Subcutaneous abdominal adipose tissue (tissue), 5 donors: ENCODE data around the gene PUDP.
A peak's percentile ranks its signal among the peaks of the same experiment; 100 is the strongest.
"Not testable (repeated sequence)": the region's sequence is repeated elsewhere in the genome, so short reads cannot be mapped to it uniquely, and the experiment has no call there.

Experiments
- H3K27ac ChIP-seq: one replicate; pipeline ENCODE4 v1.7.0; 2013; ENCODE audit warnings: low read depth, mild to moderate bottlenecking, inconsistent platforms, low read length, moderate library complexity
- H3K27me3 ChIP-seq, 5 donors: one replicate each; pipeline ENCODE4 v1.7.0; 2013; ENCODE audit warnings: low read length in 5 of 5, inconsistent platforms in 1 of 5; ENCODE audit not compliant: control insufficient read depth in 5 of 5, insufficient read depth in 4 of 5
- H3K36me3 ChIP-seq, 5 donors: one replicate each; pipeline ENCODE4 v1.7.0; 2013; ENCODE audit warnings: low read length in 5 of 5; ENCODE audit not compliant: control insufficient read depth in 5 of 5, insufficient read depth in 5 of 5
- H3K4me1 ChIP-seq, 5 donors: one replicate each; pipeline ENCODE4 v1.7.0; 2013; ENCODE audit warnings: low read length in 5 of 5, mild to moderate bottlenecking in 3 of 5, moderate library complexity in 1 of 5; ENCODE audit not compliant: control insufficient read depth in 5 of 5, insufficient read depth in 5 of 5
- H3K4me3 ChIP-seq, 5 donors: one replicate each; pipeline ENCODE4 v1.7.0; 2013; ENCODE audit warnings: low read length in 5 of 5, low read depth in 1 of 5
- H3K9ac ChIP-seq, 5 donors: one replicate each; pipeline ENCODE4 v1.7.0; 2013; ENCODE audit warnings: low read length in 5 of 5, mild to moderate bottlenecking in 4 of 5, moderate library complexity in 3 of 5
- H3K9me3 ChIP-seq, 5 donors: one replicate each; pipeline ENCODE4 v1.7.0; 2013; ENCODE audit warnings: low read length in 5 of 5; ENCODE audit not compliant: control insufficient read depth in 5 of 5
- donor health status: healthy.
- donor health status: healthy.
- donor health status: healthy.
- donor health status: healthy.
- donor health status: healthy.

Gene PUDP

DNA sequence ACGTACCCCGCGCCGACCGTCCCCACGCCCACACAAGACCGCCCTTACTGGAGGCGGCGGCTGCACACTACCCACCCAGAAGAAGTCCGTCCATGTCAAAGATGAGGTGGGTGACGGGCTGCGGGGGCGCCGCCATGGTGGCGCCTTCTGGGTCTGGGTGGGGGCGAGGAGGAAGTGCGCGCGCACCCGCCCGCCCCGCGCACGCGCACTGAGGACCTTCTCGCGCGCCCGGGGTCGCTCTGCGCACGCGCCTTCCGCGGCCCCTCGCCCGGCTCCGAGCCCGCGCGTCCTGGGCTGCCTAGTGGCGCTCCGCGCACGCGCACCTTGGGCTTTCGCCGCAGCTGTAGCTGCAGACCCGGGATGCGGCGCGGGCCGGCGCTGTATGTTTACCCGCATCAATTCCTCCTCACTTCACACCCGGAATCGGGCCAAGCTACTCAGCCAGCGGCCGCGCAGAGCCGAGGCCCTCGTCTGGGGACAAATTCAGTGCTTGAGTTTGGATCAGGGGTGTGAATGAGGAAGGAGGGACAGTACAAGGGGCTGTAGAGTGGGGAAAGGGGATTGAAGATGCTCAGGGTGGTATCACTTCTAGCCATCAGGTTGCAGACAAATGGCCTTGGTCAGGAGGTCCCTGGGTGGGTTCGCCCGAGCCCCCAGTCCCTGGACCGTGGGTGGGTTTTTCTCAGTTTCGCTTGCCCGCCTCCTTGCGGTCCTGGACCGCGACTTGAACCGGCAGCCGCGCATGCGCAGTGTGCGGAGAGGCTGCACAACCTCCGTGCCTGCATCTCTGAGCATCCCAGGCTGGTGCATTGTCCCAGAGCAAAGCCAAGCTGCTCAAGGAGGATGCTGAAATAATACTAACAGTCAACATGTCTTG, at the start of gene PUDP:
PUDP (minus strand) TSS at position 176 of the 877 bp plus-strand sequence; CDS start at position 136, 40 bp downstream.
- no peaks in the 10 kb centered on the region for H3K27me3 ChIP-seq
- no peaks in the 10 kb centered on the region for H3K9me3 ChIP-seq
- peak within 1 kb of the TSS; percentile 17 to 84 (median 74) for H3K9ac ChIP-seq
- peak within 1 kb of the TSS; percentile 77 for H3K27ac ChIP-seq
- peaks cover 0 to 21% (median 13%) of the 10 kb centered on the region in 5 donors for H3K4me1 ChIP-seq
- H3K4me3 ChIP-seq, result peak within 1 kb of the TSS; percentile 91 to 97 (median 94)
- no peaks in the 10 kb centered on the region for H3K36me3 ChIP-seq

DNA sequence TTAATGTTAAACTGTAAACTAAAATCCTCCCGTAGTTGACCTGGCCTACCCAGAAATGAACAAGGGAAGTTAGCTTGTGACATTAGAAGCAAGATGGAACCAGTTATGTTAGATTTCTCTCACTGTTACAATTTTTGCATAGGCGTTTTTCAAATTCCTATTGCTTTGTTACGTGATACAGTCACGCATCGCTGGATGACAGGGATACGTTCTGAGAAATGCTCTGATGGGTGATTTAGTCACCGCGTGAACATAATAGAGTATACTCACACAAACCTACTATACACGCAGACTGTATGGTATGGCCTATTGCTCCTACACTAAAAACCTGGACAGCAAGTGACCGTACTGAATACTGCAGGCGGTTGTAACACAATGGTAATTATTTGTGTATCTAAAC, 46.7 kb upstream of the PUDP start:
- no peaks in the 10 kb centered on the region for H3K9me3 ChIP-seq
- peaks cover 0 to 6% (median 2%) of the 10 kb centered on the region in 5 donors for H3K36me3 ChIP-seq
- no peaks in the 10 kb centered on the region for H3K4me1 ChIP-seq
- H3K27me3 ChIP-seq, result no peaks in the 10 kb centered on the region
- no peak overlapping the region for H3K27ac ChIP-seq
- no peak overlapping the region for H3K4me3 ChIP-seq
- H3K9ac ChIP-seq, result no peak overlapping the region

DNA sequence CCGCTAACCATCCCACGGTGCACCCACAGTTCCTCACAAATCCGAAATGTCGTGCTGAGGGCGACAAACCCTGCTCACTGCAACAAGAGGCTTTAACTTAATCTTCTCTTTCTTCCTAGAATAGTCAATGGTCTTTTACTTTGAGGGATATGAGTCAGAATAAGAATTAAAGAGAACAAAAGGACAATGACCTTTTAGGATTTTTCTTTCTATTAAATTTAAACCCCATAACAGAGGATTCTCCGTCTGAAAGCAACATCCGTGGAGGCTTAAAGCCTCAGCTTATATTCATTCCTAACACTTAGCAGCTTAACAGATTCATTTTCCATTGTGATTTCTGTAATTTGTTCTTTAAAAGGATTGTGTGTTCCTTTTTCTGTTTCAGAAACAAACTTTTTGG, 44.9 kb upstream of the PUDP start:
- no peak overlapping the region for H3K9ac ChIP-seq
- no peak overlapping the region for H3K4me3 ChIP-seq
- H3K27ac ChIP-seq, result no peak overlapping the region
- H3K4me1 ChIP-seq, result no peaks in the 10 kb centered on the region
- H3K27me3 ChIP-seq, result no peaks in the 10 kb centered on the region
- H3K36me3 ChIP-seq, result peaks cover 0 to 6% (median 2%) of the 10 kb centered on the region in 5 donors
- no peaks in the 10 kb centered on the region for H3K9me3 ChIP-seq

DNA sequence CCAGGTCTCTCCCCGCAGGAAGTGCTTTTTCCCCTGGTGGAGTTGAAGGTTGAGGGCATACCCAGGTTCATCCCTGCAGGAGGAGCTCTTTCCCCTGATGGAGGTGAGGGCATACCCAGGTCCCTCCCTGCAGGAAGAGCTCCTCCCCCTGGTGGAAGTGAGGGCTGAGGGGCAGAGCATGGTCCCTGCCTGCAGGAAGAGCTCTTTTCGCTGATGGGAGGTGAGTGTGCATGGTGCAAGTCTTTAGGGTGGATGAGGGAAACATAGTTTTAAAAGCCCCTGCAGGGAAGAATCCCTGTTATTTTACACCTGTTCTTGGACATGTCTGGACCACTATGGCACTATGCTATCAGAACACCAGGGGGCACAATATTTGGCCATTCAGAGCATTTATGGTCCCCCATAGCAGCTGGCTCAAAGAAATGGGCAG, 43.7 kb upstream of the PUDP start:
- Histone ChIP-seq H3K4me1 (no peaks in the 10 kb centered on the region), H3K9ac (no peak overlapping the region), H3K27ac (no peak overlapping the region), H3K9me3 (no peaks in the 10 kb centered on the region), H3K27me3 (no peaks in the 10 kb centered on the region), H3K36me3 (peaks cover 0 to 6% (median 2%) of the 10 kb centered on the region in 5 donors), H3K4me3 (no peak overlapping the region)

DNA sequence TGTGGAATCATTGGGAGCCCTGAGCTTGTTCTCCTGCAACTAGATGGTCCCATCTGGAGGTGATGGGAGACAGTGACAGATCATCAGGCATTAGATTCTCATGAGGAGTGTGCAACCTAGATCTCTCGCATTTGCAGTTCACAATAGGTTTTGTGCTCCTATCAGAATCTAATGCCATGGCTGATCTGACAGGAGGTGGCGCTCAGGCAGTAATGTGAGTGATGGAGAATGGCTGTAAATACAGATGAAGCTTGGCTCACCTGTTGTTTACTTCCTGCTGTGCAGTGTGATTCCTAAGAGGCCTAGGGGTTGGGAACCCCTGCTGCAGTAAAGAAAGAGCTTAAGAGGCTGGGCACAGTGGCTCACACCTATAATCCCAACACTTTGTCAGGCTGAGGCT, 42.2 kb upstream of the PUDP start:
- H3K27me3 ChIP-seq, result no peaks in the 10 kb centered on the region
- H3K4me3 ChIP-seq, result no peak overlapping the region
- peaks cover 0 to 6% (median 2%) of the 10 kb centered on the region in 5 donors for H3K36me3 ChIP-seq
- no peaks in the 10 kb centered on the region for H3K9me3 ChIP-seq
- no peak overlapping the region for H3K27ac ChIP-seq
- H3K4me1 ChIP-seq, result no peaks in the 10 kb centered on the region
- H3K9ac ChIP-seq, result no peak overlapping the region

DNA sequence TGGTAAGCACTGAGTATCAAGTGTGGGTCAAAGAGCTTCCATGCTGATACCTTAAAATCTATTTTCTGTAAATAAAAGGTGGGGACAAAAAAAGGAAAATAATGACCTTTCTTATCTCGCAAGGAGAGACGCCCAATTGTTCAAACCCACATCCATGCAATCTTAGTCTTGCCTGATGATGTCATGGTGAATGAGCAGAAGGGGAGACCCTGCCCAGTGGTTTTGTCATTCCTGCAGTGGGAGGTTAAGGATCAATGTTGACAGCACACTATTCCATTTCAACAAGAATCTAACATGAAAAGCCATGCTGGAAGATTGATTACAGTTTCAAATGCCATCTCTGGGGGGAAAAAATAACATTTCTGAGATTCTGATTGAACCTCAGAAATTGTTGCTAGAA, 40.7 kb upstream of the PUDP start:
- Histone ChIP-seq H3K27me3 (no peaks in the 10 kb centered on the region), H3K27ac (no peak overlapping the region), H3K36me3 (peaks cover 0 to 6% (median 0%) of the 10 kb centered on the region in 5 donors), H3K4me3 (no peak overlapping the region), H3K4me1 (no peaks in the 10 kb centered on the region), H3K9ac (no peak overlapping the region), H3K9me3 (no peaks in the 10 kb centered on the region)

DNA sequence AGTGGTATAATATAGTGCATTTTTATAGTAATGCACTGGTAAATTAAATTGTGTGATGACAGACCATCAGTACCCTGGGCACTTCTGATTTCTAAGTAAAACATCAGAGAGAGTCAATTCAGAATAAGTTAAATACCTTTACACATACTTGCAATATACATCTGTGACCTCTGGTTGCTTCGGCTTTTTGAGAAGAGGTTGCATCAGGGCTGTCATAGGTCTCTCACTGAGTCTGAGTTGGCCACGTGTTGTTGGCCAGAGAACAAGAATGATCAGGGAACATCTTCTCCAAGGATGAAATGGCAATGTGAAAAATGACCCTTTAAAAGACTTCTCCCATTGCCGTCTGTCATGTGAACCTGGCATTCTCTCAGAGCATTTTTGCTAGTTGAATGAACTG, 36.9 kb upstream of the PUDP start:
- H3K9ac ChIP-seq, result no peak overlapping the region
- H3K27ac ChIP-seq, result no peak overlapping the region
- H3K4me3 ChIP-seq, result no peak overlapping the region
- no peaks in the 10 kb centered on the region for H3K9me3 ChIP-seq
- H3K27me3 ChIP-seq, result no peaks in the 10 kb centered on the region
- no peaks in the 10 kb centered on the region for H3K36me3 ChIP-seq
- H3K4me1 ChIP-seq, result no peaks in the 10 kb centered on the region

DNA sequence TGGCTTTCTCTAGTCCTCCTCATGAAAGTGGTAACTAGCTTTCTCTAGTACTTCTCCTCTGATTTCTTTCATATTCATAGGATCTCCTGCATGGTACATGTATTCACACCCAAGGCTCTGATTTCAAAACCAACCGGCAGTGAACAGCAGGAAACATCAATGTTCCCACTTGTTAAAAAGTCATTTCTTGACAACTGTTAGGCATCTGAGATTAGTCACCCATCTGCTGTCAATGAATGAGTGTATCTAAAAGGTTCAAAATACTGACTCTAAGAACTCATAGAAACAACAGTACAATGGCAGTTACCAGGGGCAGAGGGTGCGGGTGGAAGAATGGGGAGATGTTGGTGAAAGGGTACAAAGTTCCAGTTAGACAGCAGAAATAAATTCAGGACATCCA, 31.5 kb upstream of the PUDP start:
- H3K9ac ChIP-seq, result no peak overlapping the region
- no peaks in the 10 kb centered on the region for H3K36me3 ChIP-seq
- H3K27ac ChIP-seq, result no peak overlapping the region
- no peaks in the 10 kb centered on the region for H3K9me3 ChIP-seq
- H3K27me3 ChIP-seq, result no peaks in the 10 kb centered on the region
- no peaks in the 10 kb centered on the region for H3K4me1 ChIP-seq
- H3K4me3 ChIP-seq, result no peak overlapping the region

DNA sequence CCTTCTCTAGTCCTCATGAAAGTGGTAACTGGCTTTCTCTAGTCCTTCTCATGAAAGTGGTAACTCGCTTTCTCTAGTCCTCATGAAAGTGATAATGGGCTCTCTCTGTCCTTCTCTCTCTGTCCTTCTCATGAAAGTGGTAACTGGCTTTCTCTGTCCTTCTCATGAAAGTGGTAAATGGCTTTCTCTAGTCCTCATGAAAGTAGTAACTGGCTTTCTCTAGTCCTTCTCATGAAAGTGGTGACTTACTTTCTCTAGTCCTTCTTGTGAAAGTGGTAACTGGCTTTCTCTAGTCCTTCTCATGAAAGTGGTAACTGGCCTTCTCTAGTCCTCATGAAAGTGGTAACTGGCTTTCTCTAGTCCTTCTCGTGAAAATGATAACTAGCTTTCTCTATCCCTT, 30.9 kb upstream of the PUDP start:
- not testable (repeated sequence) for H3K36me3 ChIP-seq, H3K4me3 ChIP-seq, H3K27me3 ChIP-seq, H3K9ac ChIP-seq, H3K4me1 ChIP-seq, H3K9me3 ChIP-seq, H3K27ac ChIP-seq

DNA sequence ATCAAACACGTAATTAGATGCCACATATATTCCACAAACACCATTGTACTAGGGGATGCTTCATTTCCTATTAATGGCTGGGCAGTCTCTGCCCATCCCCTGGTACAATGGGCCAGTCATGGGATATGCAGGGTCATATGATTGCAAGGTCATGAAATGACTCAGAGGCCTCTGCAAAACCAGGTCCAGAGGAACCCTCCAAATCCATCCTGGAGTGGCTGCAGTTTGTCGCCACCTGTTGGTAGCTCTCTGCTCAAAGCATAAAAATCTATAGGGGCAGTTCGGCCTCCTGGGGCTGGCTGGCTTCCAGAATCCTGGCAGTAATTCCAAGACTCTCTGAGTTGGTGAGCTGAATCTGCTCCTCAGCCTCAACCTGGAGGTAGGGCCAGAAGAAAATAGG, 22.9 kb upstream of the PUDP start:
- peaks cover 0 to 7% (median 4%) of the 10 kb centered on the region in 5 donors for H3K9me3 ChIP-seq
- H3K4me1 ChIP-seq, result no peaks in the 10 kb centered on the region
- H3K9ac ChIP-seq, result no peak overlapping the region
- H3K27ac ChIP-seq, result no peak overlapping the region
- H3K27me3 ChIP-seq, result no peaks in the 10 kb centered on the region
- H3K4me3 ChIP-seq, result no peak overlapping the region
- H3K36me3 ChIP-seq, result no peaks in the 10 kb centered on the region
